DOHH2 (cell line): ENCODE results near the gene SUGP2.

Experiments used
- H3F3A ChIP-seq: fragments of 200-600 bp; sonication (generic), shearing (Covaris generic); 2 replicates; pipeline ENCODE4 v1.6.0; 2016; ENCODE audit warnings: antibody characterized with exemption, mild to moderate bottlenecking; ENCODE audit not compliant: control insufficient read depth, insufficient read depth
- H3K27ac ChIP-seq: fragments of 200-600 bp; sonication (generic); 2 replicates; pipeline ENCODE4 v1.5.1; 2014; ENCODE audit warnings: low read depth, mild to moderate bottlenecking, low read length, moderate library complexity
- H3K27me3 ChIP-seq: fragments of 200-600 bp; sonication (generic); 2 replicates; pipeline ENCODE4 v1.6.1; 2014; ENCODE audit warnings: mild to moderate bottlenecking, low read length, mixed read lengths; ENCODE audit not compliant: control insufficient read depth
- H3K36me3 ChIP-seq: fragments of 200-600 bp; sonication (generic); 2 replicates; pipeline ENCODE4 v1.6.1; 2014; ENCODE audit warnings: mild to moderate bottlenecking, low read length, moderate library complexity, mixed read lengths; ENCODE audit not compliant: control insufficient read depth
- H3K4me1 ChIP-seq: fragments of 200-600 bp; sonication (generic); 2 replicates; pipeline ENCODE4 v1.6.1; 2014; ENCODE audit warnings: mild to moderate bottlenecking, low read length, mixed read lengths; ENCODE audit not compliant: control insufficient read depth
- H3K4me2 ChIP-seq: fragments of 200-600 bp; sonication (generic); 2 replicates; pipeline ENCODE4 v1.6.0; 2014; ENCODE audit warnings: mild to moderate bottlenecking, low read length, moderate library complexity
- H3K4me3 ChIP-seq: fragments of 200-600 bp; sonication (generic); 2 replicates; pipeline ENCODE4 v1.5.1; 2014; ENCODE audit warnings: mild to moderate bottlenecking, low read length, mixed read lengths
- H3K79me2 ChIP-seq: fragments of 200-600 bp; sonication (generic); 2 replicates; pipeline ENCODE4 v1.6.1; 2014; ENCODE audit warnings: mild to moderate bottlenecking, low read length, mixed read lengths; ENCODE audit not compliant: control insufficient read depth
- H3K9me2 ChIP-seq: fragments of 200-600 bp; sonication (generic); replicated peaks from 2 replicates; pipeline ENCODE4 v1.6.1; 2014; ENCODE audit warnings: mild to moderate bottlenecking, low read length, mixed read lengths; ENCODE audit not compliant: control insufficient read depth
- H3K9me3 ChIP-seq: fragments of 200-600 bp; sonication (generic); 2 replicates; pipeline ENCODE4 v1.6.1; 2014; ENCODE audit warnings: antibody characterized with exemption, low read length, mixed read lengths; ENCODE audit not compliant: control insufficient read depth, insufficient read depth
- H4K20me1 ChIP-seq: fragments of 200-600 bp; sonication (generic); 2 replicates; pipeline ENCODE4 v1.6.0; 2014; ENCODE audit warnings: low read depth, mild to moderate bottlenecking, antibody characterized with exemption, low read length, moderate library complexity; ENCODE audit not compliant: control insufficient read depth, insufficient read depth
- EZH2phosphoT487 ChIP-seq: fragments of 200-600 bp; sonication (generic); IDR thresholded peaks from 2 replicates; pipeline ENCODE4 v1.6.1; 2017; ENCODE audit warnings: borderline replicate concordance, mild to moderate bottlenecking, antibody characterized with exemption, low read length, moderate library complexity, mixed read lengths
- TF ChIP-seq, protein P1 (sequence below): fragments of 200-600 bp; sonication (generic); IDR thresholded peaks from one replicate; pipeline ENCODE4 v1.5.1; 2014; ENCODE audit warnings: antibody characterized with exemption, mild to moderate bottlenecking, low read depth, low read length; ENCODE audit not compliant: poor library complexity, severe bottlenecking

SUGP2 gene

DNA sequence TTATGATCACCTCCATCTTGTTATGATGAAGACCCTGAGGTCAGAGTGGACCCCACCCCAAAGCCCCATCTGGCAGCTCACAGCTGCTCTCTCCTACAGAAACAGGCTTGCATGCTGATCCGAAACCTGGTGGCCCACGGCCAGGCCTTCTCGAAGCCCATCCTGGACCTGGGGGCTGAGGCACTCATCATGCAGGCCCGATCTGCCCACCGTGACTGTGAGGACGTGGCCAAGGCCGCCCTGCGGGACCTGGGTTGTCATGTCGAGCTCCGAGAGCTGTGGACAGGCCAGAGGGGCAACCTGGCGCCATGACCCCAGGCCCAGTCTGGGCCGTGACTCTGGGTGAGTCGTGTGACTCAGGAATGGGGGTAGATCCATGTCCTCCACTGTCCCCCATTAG is 24.0 kb upstream of the SUGP2 start:
- H3K9me2 ChIP-seq = no peaks in the 10 kb centered on the region
- no peak overlapping the region for H3K4me2 ChIP-seq
- no peaks in the 10 kb centered on the region for H3K9me3 ChIP-seq
- TF ChIP-seq, protein P1, sequence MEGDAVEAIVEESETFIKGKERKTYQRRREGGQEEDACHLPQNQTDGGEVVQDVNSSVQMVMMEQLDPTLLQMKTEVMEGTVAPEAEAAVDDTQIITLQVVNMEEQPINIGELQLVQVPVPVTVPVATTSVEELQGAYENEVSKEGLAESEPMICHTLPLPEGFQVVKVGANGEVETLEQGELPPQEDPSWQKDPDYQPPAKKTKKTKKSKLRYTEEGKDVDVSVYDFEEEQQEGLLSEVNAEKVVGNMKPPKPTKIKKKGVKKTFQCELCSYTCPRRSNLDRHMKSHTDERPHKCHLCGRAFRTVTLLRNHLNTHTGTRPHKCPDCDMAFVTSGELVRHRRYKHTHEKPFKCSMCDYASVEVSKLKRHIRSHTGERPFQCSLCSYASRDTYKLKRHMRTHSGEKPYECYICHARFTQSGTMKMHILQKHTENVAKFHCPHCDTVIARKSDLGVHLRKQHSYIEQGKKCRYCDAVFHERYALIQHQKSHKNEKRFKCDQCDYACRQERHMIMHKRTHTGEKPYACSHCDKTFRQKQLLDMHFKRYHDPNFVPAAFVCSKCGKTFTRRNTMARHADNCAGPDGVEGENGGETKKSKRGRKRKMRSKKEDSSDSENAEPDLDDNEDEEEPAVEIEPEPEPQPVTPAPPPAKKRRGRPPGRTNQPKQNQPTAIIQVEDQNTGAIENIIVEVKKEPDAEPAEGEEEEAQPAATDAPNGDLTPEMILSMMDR = no peak
- TF ChIP-seq EZH2phosphoT487 = no peak
- H3K27ac ChIP-seq = no peak overlapping the region
- H4K20me1 ChIP-seq = 0 out of 2 replicates have a peak, but pooled peaks cover 8% of the 10 kb centered on the region
- H3K36me3 ChIP-seq = peaks cover 55% of the 10 kb centered on the region
- no peaks in the 10 kb centered on the region for H3K79me2 ChIP-seq
- H3K4me3 ChIP-seq = no peak overlapping the region
- no peaks in the 10 kb centered on the region for H3K4me1 ChIP-seq
- H3F3A ChIP-seq = no peaks in the 10 kb centered on the region
- H3K27me3 ChIP-seq = no peaks in the 10 kb centered on the region

DNA sequence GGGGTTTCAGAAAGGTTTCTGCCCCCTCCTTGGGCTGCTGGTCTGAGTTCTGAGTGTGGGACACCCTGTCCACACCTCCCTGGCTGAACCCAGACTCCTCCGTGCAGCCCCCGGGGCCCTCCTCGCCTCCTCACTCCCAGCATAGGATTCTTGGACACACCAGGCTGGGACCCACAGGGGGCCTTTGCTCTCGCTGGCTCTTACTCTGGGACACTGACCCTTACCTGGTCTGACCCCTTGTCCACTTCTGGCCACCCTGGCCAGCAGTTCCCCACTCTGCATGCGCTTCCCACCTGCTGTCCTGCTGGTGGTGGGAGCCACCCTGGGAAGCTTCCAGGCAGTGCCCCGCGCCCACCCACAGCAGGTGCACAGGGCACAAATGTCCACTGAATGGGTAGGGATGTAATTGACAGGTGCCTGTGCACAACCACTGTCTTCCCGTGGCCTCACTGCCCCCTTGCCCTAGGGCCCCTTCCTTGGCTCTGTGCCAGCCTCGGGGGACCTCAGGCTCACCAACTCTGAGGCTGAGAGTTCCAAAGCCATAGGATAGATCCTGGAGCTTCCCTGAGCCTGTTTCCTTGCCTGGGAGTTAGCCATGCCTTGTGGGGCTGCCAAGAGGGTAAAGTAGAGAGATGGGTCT is 23.4 kb upstream of the SUGP2 start:
- no peak for TF ChIP-seq EZH2phosphoT487
- TF ChIP-seq, protein P1 = no peak
- Histone ChIP-seq H3F3A (no peaks in the 10 kb centered on the region), H3K9me2 (no peaks in the 10 kb centered on the region), H3K9me3 (no peaks in the 10 kb centered on the region), H3K4me3 (no peak overlapping the region), H3K4me2 (no peak overlapping the region), H3K79me2 (no peaks in the 10 kb centered on the region), H3K4me1 (no peaks in the 10 kb centered on the region), H3K27me3 (no peaks in the 10 kb centered on the region), H3K27ac (no peak overlapping the region), H3K36me3 (peaks cover 60% of the 10 kb centered on the region), H4K20me1 (0 out of 2 replicates have a peak, but pooled peaks cover 8% of the 10 kb centered on the region)

- Histone ChIP-seq H3F3A (no peaks in the 10 kb centered on the region), H3K4me2 (no peak overlapping the region), H3K79me2 (no peaks in the 10 kb centered on the region), H3K27ac (no peak overlapping the region), H4K20me1 (0 out of 2 replicates have a peak, but pooled peaks cover 8% of the 10 kb centered on the region), H3K4me1 (no peaks in the 10 kb centered on the region), H3K36me3 (peaks cover 71% of the 10 kb centered on the region), H3K9me2 (no peaks in the 10 kb centered on the region), H3K9me3 (no peaks in the 10 kb centered on the region), H3K4me3 (no peak overlapping the region), H3K27me3 (no peaks in the 10 kb centered on the region)
- TF ChIP-seq, protein P1 = no peak
- no peak for TF ChIP-seq EZH2phosphoT487
These were observed 22.4 kb upstream of the SUGP2 start for GRCh38 chr19:19055701-19056100.
